ENCODE data around the gene CYSLTR2.
A peak's percentile ranks its signal among the peaks of the same experiment; 100 is the strongest.

The CYSLTR2 gene

GRCh38 chr13:48653472-48653939 lies at the start of gene CYSLTR2:
Gene CYSLTR2, plus strand, starts transcription at chr13:48653929. Its CDS starts 52,889 bp downstream, at chr13:48706818.
- no peak for DNase-seq

GRCh38 chr13:48615049-48615448 lies 38.7 kb upstream of the CYSLTR2 start:
- no peak for DNase-seq

- no peak for DNase-seq
Observed at GRCh38 chr13:48618937-48619336, 34.8 kb upstream of the CYSLTR2 start.

- DNase-seq: no peak
Observed at GRCh38 chr13:48621056-48621455, 32.7 kb upstream of the CYSLTR2 start.

GRCh38 chr13:48624016-48624415 lies 29.7 kb upstream of the CYSLTR2 start:
- DNase-seq: no peak

GRCh38 chr13:48624858-48625257 lies 28.9 kb upstream of the CYSLTR2 start:
- no peak for DNase-seq

- DNase-seq: no peak
Observed at GRCh38 chr13:48625413-48626076, 28.2 kb upstream of the CYSLTR2 start.

- no peak for DNase-seq
Observed at GRCh38 chr13:48626077-48626449, 27.7 kb upstream of the CYSLTR2 start.

GRCh38 chr13:48626726-48627451 lies 26.8 kb upstream of the CYSLTR2 start:
- DNase-seq: no peak

- no peak for DNase-seq
Observed at GRCh38 chr13:48629277-48629676, 24.5 kb upstream of the CYSLTR2 start.

- no peak for DNase-seq
Observed at GRCh38 chr13:48630291-48630690, 23.4 kb upstream of the CYSLTR2 start.

GRCh38 chr13:48630773-48631172 lies 23.0 kb upstream of the CYSLTR2 start:
- no peak for DNase-seq

GRCh38 chr13:48631441-48631840 lies 22.3 kb upstream of the CYSLTR2 start:
- no peak for DNase-seq

- DNase-seq: no peak
Observed at GRCh38 chr13:48633700-48634099, 20.0 kb upstream of the CYSLTR2 start.

- DNase-seq: no peak
Observed at GRCh38 chr13:48634636-48635035, 19.1 kb upstream of the CYSLTR2 start.

GRCh38 chr13:48635478-48635877 lies 18.3 kb upstream of the CYSLTR2 start:
- no peak for DNase-seq

- no peak for DNase-seq
Observed at GRCh38 chr13:48636550-48636949, 17.2 kb upstream of the CYSLTR2 start.

- DNase-seq: no peak
Observed at GRCh38 chr13:48637601-48638000, 16.1 kb upstream of the CYSLTR2 start.

GRCh38 chr13:48640767-48641166 lies 13.0 kb upstream of the CYSLTR2 start:
- DNase-seq: no peak

GRCh38 chr13:48641404-48641803 lies 12.3 kb upstream of the CYSLTR2 start:
- no peak for DNase-seq

- DNase-seq: no peak
Observed at GRCh38 chr13:48642061-48642460, 11.7 kb upstream of the CYSLTR2 start.

GRCh38 chr13:48643159-48643558 lies 10.6 kb upstream of the CYSLTR2 start:
- no peak for DNase-seq

GRCh38 chr13:48644141-48644540 lies 9.6 kb upstream of the CYSLTR2 start:
- DNase-seq: no peak

- DNase-seq: no peak
Observed at GRCh38 chr13:48644951-48645350, 8.8 kb upstream of the CYSLTR2 start.

GRCh38 chr13:48645845-48646244 lies 7.9 kb upstream of the CYSLTR2 start:
- DNase-seq: peak; percentile 26

Measured in NCI-H2171 treated with DMSO at 0.1 percent for 48 hours (cell line).